ENCODE measurements around the gene PKP3.
"Not testable (repeated sequence)": the region's sequence is repeated elsewhere in the genome, so short reads cannot be mapped to it uniquely, and the experiment has no call there.

PKP3 gene

DNA sequence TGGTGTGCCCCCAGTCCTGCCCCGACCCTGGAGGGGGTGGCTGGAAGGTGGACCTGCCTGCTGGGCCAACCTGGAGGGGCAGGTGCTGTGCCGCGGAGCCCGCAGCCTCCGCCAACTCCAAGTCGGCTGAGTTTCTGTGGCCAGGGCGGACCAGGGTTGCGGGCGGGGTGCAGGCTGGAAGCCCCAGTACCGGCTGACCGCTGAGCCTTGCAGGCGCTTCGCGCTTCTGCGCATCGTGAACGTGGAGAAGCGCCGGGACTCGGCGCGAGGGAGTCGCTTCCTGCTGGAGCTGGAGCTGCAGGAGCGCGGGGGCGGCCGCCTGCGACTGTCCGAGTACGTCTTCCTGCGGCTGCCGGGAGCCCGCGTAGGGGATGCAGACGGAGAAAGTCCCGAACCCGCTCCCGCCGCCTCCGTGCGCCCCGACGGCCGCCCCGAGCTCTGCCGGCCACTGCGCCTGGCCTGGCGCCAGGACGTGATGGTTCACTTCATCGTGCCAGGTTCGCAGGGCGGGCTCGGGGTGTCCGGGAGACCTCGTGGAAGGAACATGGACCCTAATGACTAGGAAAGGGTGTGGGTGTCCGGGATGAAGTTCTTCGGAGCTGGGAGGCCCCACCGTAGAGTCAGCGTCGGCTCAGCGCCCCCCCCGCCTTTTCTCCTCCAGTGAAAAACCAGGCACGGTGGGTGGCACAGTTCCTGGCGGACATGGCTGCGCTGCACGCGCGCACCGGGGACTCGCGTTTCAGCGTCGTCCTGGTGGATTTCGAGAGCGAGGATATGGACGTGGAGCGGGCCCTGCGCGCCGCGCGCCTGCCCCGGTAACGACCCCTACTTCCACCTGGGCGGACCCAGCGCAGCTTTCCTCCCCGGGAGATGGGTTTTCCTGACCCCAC is 14.6 kb upstream of the PKP3 start:
- no peak for DNase-seq

DNA sequence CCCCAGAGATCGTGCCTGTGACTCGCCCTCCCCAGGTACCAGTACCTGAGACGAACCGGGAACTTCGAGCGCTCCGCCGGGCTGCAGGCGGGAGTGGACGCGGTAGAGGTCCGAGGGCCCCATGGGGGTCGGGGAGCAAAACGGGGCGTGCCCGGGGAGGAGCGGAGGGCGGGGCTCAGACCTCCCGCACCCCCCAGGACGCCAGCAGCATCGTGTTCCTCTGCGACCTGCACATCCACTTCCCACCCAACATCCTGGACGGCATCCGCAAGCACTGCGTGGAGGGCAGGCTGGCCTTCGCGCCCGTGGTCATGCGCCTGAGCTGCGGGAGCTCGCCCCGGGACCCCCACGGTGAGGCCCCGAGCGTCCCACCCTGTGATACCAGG is 13.9 kb upstream of the PKP3 start:
- DNase-seq, result no peak

GRCh38 chr11:380491-380890 is 13.5 kb upstream of the PKP3 start:
- DNase-seq, result no peak

DNA sequence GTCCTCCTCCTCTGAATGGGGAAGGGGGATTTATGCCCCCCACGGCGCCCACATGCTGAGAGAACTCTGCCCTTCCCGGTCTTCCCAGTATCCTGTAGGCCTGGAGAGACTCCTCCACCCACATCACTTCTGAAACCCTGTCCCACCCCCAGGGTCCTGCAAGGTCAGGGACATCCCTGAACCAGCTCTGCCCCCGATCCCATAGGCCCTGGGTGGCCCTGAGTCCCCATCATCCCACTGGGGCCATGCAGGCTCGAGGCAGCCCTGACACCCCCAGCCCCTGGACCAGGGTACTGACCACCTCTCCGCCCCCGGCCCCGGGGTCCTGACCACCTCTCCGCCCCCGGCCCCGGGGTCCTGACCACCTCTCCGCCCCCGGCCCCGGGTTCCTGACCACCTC is 13.0 kb upstream of the PKP3 start:
- no peak for DNase-seq

DNA sequence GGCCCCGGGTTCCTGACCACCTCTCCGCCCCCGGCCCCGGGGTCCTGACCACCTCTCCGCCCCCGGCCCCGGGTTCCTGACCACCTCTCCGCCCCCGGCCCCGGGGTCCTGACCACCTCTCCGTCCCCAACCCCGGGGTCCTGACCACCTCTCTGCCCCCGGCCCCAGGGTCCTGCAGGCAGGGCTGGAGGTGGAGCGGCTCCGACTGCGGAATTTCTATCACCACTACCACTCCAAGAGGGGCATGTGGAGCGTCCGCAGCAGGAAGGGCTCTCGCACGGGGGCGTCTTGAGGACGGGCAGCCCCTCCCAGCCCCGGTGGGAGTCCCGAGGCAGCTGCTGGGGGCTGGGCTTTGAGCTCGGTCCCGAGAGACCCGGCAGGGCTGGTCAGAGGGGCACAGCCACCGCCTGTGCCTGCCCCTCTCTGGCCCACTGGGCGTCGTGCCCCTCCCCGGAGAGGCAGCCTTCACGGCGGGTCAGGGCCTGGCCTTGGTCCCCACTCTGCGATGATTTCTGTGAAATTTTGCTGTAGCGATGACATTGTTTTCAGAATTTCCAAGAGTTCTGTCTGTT is 12.4 kb upstream of the PKP3 start:
- no peak for DNase-seq

DNA sequence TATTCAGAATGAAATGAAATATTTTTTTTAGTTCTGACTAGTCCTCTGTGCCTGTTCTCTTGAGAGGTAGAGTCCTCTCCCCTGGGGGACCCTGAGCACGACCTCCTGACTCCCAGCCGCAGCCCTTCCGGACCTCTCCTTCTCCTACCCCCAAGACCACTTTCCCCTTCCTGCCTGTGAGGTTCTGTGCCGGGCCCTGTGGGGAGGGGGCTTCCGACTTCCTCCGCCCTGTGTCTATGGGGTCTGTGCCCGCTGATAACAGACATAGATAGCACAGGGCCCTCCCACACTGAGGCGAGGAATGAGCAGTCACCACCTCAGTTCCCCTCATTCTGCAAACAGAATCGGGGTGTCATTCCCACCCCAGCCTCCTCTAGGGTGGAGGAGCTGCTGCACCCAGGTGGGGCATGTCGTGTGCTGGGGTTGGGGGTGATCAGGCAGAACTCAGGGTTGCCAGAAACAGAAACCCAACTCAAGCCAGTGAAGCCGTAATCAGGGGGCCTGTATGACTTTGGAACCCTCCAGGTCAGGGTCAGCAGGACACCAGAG is 11.9 kb upstream of the PKP3 start:
- no peak for DNase-seq

DNA sequence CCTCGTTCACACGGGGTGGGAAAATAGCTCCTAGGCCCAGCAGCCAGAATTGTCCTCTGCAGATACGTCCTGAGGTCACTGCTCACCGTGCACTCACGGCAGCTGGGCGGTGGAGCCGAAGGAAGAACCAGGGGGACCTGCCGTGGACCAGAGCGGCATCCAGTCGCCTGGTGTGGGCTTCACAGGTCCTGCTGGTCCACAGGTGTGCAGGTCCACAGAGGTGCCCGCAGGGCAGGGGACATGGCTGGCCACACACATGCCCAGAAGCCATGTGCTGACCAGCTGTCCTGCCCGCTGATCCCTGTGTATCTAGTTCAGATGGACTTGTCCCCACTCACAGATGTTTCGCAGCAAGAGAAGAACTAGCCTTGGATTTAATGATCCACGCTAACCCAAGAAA is 10.6 kb upstream of the PKP3 start:
- DNase-seq, result no peak

- DNase-seq, result no peak
Measured at GRCh38 chr11:384511-384910, 9.5 kb upstream of the PKP3 start.

GRCh38 chr11:385594-386351 is 8.2 kb upstream of the PKP3 start:
- DNase-seq, result no peak

GRCh38 chr11:386483-386882 is 7.5 kb upstream of the PKP3 start:
- no peak for DNase-seq

- DNase-seq, result no peak
Measured at GRCh38 chr11:387193-387793, 6.7 kb upstream of the PKP3 start.

GRCh38 chr11:389369-389768 is 4.6 kb upstream of the PKP3 start:
- DNase-seq, result not testable (repeated sequence)

DNA sequence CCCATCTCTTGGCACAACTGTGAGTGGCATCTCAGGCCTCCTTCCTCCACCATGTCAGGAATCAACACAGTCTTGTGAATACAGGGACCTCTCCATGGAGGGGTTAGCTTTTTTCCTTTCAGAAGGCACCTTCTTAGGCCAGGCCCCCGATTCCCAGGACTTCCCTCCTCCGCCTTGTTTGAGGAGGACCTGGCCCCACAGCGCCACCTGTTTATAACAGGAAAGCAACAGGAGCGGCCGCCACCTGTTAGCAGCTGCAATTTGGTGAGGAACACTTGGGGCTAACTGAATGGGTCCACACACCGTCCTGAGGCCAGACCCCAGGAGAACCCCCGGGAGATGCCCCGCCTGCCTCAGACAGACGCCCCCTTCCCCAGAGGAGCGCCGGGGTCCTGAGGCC is 3.8 kb upstream of the PKP3 start:
- no peak for DNase-seq

DNA sequence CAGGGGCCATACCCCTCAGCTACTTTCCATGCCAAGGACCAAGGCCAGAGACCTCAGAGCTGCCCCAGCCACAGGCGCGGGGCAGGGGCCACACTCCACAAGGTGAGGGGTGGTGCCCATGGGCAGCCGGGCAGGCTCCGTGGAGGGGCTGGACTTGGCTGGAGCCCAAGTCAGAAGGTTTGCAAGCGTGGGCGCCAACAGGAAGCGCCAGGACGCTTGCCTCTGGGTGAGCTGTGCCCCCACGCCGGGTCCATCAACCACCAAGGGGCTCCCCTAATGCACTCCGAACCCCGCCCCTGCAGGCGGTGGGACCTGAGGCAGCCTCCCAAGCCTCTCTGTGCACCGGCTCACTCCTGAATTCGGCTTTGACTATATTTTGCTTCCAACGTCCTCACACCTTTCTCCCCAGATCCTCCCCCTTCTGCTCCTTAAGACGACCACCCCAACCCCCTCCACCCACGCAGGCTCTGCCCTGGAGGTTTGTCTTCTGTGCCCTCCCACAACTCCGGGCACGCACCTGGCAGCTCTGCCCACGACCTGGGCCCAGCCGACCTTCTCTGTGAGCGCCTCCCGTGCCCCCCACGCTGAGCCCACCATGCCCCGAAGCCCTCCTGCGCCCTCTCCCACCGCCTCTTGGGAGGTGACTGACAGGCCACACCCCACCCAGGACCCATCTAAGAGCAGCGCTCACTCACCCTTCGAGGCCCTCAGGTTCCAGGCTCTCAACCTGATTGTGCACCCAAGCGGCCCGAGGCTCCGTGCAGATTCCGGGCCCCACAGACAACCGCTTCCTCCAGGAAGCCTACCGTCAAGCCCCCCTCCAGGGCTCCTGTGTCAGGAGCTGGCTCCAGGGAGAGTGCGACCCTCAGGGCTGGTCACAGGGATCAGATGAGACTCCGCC is 2.6 kb upstream of the PKP3 start:
- no peak for DNase-seq

GRCh38 chr11:392102-392777 is 1.8 kb upstream of the PKP3 start:
- DNase-seq, result no peak

- no peak for DNase-seq
Measured at GRCh38 chr11:393219-394033, 583 bp upstream of the PKP3 start.

- no peak for DNase-seq
Measured at GRCh38 chr11:394858-395655, 1.0 kb downstream of the PKP3 start.

DNA sequence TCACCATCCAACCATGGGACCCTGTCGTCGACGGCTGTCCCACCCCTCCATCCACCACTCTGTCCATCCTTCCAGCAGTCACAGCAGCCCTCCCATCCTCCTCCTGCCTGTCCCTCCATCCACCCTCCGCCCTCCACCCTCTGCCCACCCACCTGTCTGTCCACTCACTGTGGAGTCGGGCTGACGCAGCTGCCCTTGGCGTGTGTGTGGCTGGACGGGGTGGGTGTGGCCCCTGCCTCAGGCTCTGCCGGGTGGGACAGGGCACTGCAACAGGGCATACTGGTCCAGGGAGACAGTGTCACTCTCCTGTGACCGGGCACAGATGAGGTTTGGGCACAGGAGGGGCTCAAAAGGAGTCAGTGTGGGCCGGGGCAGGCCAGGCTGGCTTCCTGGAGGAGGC is 1.9 kb downstream of the PKP3 start:
- no peak for DNase-seq

- DNase-seq, result peak; percentile 26
Measured at GRCh38 chr11:396511-396947, 2.5 kb downstream of the PKP3 start.

All from NCI-H1092 treated with DMSO at 0.1 percent for 48 hours (cell line).